MCF 10A (cell line): Measurements from ENCODE around the gene GOLT1A. TPM values are rescaled to one million over a fixed set of nuclear protein-coding genes. Genes with fewer than 3 reads are reported as not detected.
"Not testable (repeated sequence)": the region's sequence is repeated elsewhere in the genome, so short reads cannot be mapped to it uniquely, and the experiment has no call there.

Experiments used
- BruUV-seq: library from RNA; stranded (reverse); fragments of 400-500 nt; replicated peaks from 2 replicates; lab custom pipeline; 2021; lab: Mats Ljungman, UMichigan
- CTCF ChIA-PET: fragments of 300-600 bp; sonication (Branson Sonifier 250); formaldehyde crosslinking; extraction: SDS; loops from one replicate; lab custom pipeline; 2021; ENCODE audit warnings: antibody characterized with exemption, inconsistent platforms; lab: Yijun Ruan, JAX
- POLR2A ChIA-PET: fragments of 300-600, 350-650 bp; sonication (Branson Sonifier 250); formaldehyde crosslinking; extraction: SDS; loops from one replicate; lab custom pipeline; 2020; ENCODE audit warnings: antibody characterized with exemption, inconsistent platforms; lab: Yijun Ruan, JAX
- DNase-seq: peaks from one replicate; pipeline ENCODE4 v3.0.0-alpha.2; 2018; ENCODE audit not compliant: unreplicated experiment
- H3K27ac Mint-ChIP-seq: one replicate; pipeline ENCODE4 v1.8.0; 2022; ENCODE audit warnings: mild to moderate bottlenecking, low read depth, mixed read lengths; ENCODE audit not compliant: unreplicated experiment
- H3K27me3 Mint-ChIP-seq: one replicate; pipeline ENCODE4 v1.8.0; 2022; ENCODE audit warnings: mixed read lengths; ENCODE audit not compliant: insufficient read depth, unreplicated experiment
- H3K36me3 Mint-ChIP-seq: one replicate; pipeline ENCODE4 v1.8.0; 2022; ENCODE audit warnings: mild to moderate bottlenecking, moderate library complexity, mixed read lengths; ENCODE audit not compliant: insufficient read depth, unreplicated experiment
- H3K4me1 Mint-ChIP-seq: one replicate; pipeline ENCODE4 v1.8.0; 2022; ENCODE audit warnings: mixed read lengths; ENCODE audit not compliant: insufficient read depth, unreplicated experiment
- H3K4me3 Mint-ChIP-seq: one replicate; pipeline ENCODE4 v1.8.0; 2022; ENCODE audit warnings: mild to moderate bottlenecking, moderate library complexity, mixed read lengths; ENCODE audit not compliant: unreplicated experiment
- H3K9me3 Mint-ChIP-seq: one replicate; pipeline ENCODE4 v1.8.0; 2022; ENCODE audit warnings: mixed read lengths; ENCODE audit not compliant: unreplicated experiment
- intact Hi-C: fragments of 100-400 bp; cut with micrococcal nuclease; formaldehyde crosslinking; loops from 2 replicates; pipeline ENCODE4 v1.14.1; 2022
- total RNA-seq: library from RNA; stranded (reverse); gene quantifications from 2 replicates; pipeline ENCODE4 v1.2.3, GENCODE V29; 2022
- TF ChIP-seq, protein P1 (sequence below): fragments of 200-600 bp; IDR thresholded peaks from one replicate; pipeline ENCODE4 v1.8.0; 2022; ENCODE audit warnings: antibody characterized with exemption, mild to moderate bottlenecking; ENCODE audit not compliant: unreplicated experiment

Gene GOLT1A
- total RNA-seq, 1 experiment from 2014 or later: 11.5 TPM

DNA sequence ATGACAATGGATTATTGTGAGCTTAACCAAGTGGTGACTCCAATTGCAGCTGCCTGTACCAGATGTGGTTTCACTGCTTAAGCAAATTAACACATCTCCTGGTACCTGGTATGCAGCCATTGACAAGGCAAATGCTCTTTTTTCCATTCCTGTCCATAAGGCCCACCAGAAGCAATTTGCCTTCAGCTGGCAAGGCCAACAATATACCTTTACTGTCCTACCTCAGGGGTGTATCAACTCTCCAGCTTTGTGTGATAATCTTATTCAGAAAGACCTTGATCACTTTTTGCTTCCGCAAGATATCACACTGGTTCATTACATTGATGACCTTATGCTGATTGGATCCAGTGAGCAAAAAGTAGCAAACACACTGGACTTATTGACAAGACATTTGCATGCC lies 23.7 kb upstream of the GOLT1A start:
- H3K4me1 Mint-ChIP-seq, BruUV-seq: not testable (repeated sequence)

DNA sequence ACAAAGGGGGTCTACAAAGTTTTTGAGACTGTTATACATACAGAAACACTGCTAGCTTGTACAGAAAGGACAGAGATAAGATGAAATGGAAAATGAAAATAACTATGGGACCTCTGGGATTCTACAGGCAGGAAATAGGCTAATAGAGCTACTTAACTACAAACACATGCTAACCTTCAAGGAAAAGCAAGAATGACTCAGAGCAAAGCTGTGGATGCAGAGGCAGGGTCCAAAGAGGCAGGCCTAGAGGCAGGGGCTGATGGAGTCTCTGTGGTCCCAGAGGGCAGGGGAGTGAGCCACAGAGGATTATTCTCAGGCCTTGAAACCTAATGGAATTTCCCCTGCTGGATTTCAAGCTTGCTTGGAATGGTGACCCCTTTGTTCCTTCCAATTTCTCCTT lies 18.7 kb upstream of the GOLT1A start:
- no TSS peak for BruUV-seq
- ChIA-PET CTCF (interaction anchor here (0.6 to 8.6 kb wide), 10 partner anchors 18 to 667 kb away, joined by 3 to 60 read pairs (median 3); no protein-coding TSS in a partner anchor), POLR2A (interaction anchor here (1.3 kb wide), 1 partner anchor 26 kb away, joined by 3 read pairs; no protein-coding TSS in a partner anchor)
- Mint-ChIP-seq H3K27ac (no peak overlapping the region), H3K4me1 (peaks cover 3% of the 10 kb centered on the region), H3K4me3 (no peak overlapping the region), H3K36me3 (peaks cover 93% of the 10 kb centered on the region), H3K9me3 (no peaks in the 10 kb centered on the region), H3K27me3 (no peaks in the 10 kb centered on the region)
- intact Hi-C loops: no loop called here
- TF ChIP-seq, protein P1, sequence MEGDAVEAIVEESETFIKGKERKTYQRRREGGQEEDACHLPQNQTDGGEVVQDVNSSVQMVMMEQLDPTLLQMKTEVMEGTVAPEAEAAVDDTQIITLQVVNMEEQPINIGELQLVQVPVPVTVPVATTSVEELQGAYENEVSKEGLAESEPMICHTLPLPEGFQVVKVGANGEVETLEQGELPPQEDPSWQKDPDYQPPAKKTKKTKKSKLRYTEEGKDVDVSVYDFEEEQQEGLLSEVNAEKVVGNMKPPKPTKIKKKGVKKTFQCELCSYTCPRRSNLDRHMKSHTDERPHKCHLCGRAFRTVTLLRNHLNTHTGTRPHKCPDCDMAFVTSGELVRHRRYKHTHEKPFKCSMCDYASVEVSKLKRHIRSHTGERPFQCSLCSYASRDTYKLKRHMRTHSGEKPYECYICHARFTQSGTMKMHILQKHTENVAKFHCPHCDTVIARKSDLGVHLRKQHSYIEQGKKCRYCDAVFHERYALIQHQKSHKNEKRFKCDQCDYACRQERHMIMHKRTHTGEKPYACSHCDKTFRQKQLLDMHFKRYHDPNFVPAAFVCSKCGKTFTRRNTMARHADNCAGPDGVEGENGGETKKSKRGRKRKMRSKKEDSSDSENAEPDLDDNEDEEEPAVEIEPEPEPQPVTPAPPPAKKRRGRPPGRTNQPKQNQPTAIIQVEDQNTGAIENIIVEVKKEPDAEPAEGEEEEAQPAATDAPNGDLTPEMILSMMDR: no peak
- no peak for DNase-seq

More for the DNA sequence above, 23.7 kb upstream of the GOLT1A start:
- DNase-seq, H3K9me3 Mint-ChIP-seq, H3K27me3 Mint-ChIP-seq, H3K27ac Mint-ChIP-seq, H3K4me3 Mint-ChIP-seq, intact Hi-C loops: not testable (repeated sequence)
- ChIA-PET POLR2A (interaction anchor here (0.5 to 2.3 kb wide), 3 partner anchors 16 to 86 kb away, joined by 3 to 7 read pairs (median 4); no protein-coding TSS in a partner anchor), CTCF (interaction anchor here (0.8 to 1.7 kb wide), 3 partner anchors 8 to 126 kb away, joined by 3 to 7 read pairs (median 3); no protein-coding TSS in a partner anchor)
- peaks cover 93% of the 10 kb centered on the region for H3K36me3 Mint-ChIP-seq

DNA sequence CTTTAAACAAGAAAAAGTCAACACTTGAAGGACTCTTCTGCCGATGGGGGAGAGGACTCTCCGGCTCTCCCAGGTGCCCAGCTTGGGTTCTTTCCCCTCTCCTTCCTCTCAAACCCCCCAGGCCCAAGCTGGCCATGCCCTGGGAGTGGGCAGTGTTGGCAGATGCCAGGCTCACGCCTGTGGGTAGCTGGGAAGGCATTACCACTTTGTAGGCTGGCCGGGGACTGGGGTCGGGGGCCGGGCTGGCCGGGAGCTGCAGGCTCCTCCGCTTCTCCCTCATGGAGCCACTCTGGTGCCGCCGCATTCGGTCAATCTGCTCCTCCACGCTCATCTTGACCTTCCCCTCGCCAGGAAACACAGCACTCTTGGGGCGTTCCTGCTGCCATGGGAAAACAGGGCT lies 16.4 kb upstream of the GOLT1A start:
- no TSS peak for BruUV-seq
- H3K4me3 Mint-ChIP-seq: no peak overlapping the region
- no peaks in the 10 kb centered on the region for H3K27me3 Mint-ChIP-seq
- peaks cover 18% of the 10 kb centered on the region for H3K4me1 Mint-ChIP-seq
- DNase-seq: no peak
- H3K9me3 Mint-ChIP-seq: no peaks in the 10 kb centered on the region
- intact Hi-C loops: no loop called here
- peaks cover 87% of the 10 kb centered on the region for H3K36me3 Mint-ChIP-seq
- TF ChIP-seq, protein P1: no peak
- no peak overlapping the region for H3K27ac Mint-ChIP-seq
- ChIA-PET POLR2A (interaction anchor here (1.2 to 1.3 kb wide), 2 partner anchors 11 to 13 kb away, joined by 3 to 4 read pairs; no protein-coding TSS in a partner anchor), CTCF (interaction anchor here (0.5 to 8.6 kb wide), 10 partner anchors 8 to 576 kb away, joined by 3 to 60 read pairs (median 4); partner anchors contain the start of gene GOLT1A)

DNA sequence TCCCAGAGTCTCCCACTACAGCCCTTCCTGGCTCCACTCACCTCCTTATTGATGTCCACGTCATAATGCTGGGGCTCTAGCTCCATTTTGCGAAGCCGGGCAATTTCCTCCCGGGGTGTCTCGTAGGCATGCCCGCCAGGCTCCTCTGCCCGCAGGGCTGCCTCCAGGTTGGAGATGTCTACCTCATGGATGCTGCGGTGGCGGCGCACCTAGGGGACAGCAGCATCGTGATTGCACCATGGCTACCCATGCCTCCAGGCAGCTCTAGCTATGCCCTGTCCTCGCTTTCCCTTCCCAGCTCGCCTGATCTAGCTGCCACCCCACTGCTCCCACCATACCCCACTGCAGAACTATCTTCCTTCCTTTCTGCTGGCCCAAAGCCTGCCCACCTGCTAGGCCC lies 15.1 kb upstream of the GOLT1A start:
- POLR2A ChIA-PET: interaction anchor here (1.2 kb wide), 1 partner anchor 11 kb away, joined by 4 read pairs; no protein-coding TSS in a partner anchor
- peaks cover 18% of the 10 kb centered on the region for H3K4me1 Mint-ChIP-seq
- peaks cover 74% of the 10 kb centered on the region for H3K36me3 Mint-ChIP-seq
- no peaks in the 10 kb centered on the region for H3K27me3 Mint-ChIP-seq
- no peak overlapping the region for H3K4me3 Mint-ChIP-seq
- TF ChIP-seq, protein P1: no peak
- DNase-seq: no peak
- H3K27ac Mint-ChIP-seq: no peak overlapping the region
- no TSS peak for BruUV-seq
- no peaks in the 10 kb centered on the region for H3K9me3 Mint-ChIP-seq
- CTCF ChIA-PET: interaction anchor here (0.8 to 8.6 kb wide), 8 partner anchors 10 to 578 kb away, joined by 3 to 60 read pairs (median 8); partner anchors contain the start of gene GOLT1A
- intact Hi-C loops: no loop called here
